RWPE2 (cell line): ENCODE measurements around the gene EXOSC5.

ENCODE experiments used
- ATAC-seq: fragments of 200-7000 bp; cut with Tn5 transposase; 3 replicates; pipeline ENCODE4 v1.9.1; 2021; ENCODE audit warnings: low read depth
- DNase-seq: peaks from one replicate; pipeline ENCODE4 v3.0.0-alpha.2; 2020; ENCODE audit warnings: low spot score
- H3K27ac ChIP-seq: fragments of 450-650 bp; 2 replicates; pipeline ENCODE4 v1.5.1; 2017; ENCODE audit warnings: mild to moderate bottlenecking; ENCODE audit not compliant: poor library complexity, severe bottlenecking
- H3K27me3 ChIP-seq: fragments of 250-450 bp; sonication (Bioruptor Pico); 2 replicates; pipeline ENCODE4 v1.5.1; 2021; ENCODE audit warnings: mild to moderate bottlenecking, moderate library complexity; ENCODE audit not compliant: insufficient read depth, poor library complexity, severe bottlenecking
- H3K36me3 ChIP-seq: fragments of 250-450 bp; sonication (Bioruptor Pico); 2 replicates; pipeline ENCODE4 v1.5.1; 2020; ENCODE audit warnings: low read depth, mild to moderate bottlenecking, moderate library complexity
- H3K4me1 ChIP-seq: fragments of 250-450 bp; sonication (Bioruptor Pico); 2 replicates; pipeline ENCODE4 v1.5.1; 2021; ENCODE audit warnings: mild to moderate bottlenecking, moderate library complexity; ENCODE audit not compliant: insufficient read depth, poor library complexity, severe bottlenecking
- H3K4me3 ChIP-seq: fragments of 250-450 bp; sonication (Bioruptor Pico); 2 replicates; pipeline ENCODE4 v1.5.1; 2021; ENCODE audit warnings: mild to moderate bottlenecking, moderate library complexity; ENCODE audit not compliant: severe bottlenecking
- H3K9me3 ChIP-seq: fragments of 250-450 bp; sonication (Bioruptor Pico); 2 replicates; pipeline ENCODE4 v1.5.1; 2021; ENCODE audit warnings: mild to moderate bottlenecking, moderate library complexity; ENCODE audit not compliant: severe bottlenecking
- TF ChIP-seq, protein P1 (sequence below): fragments of 450-650 bp; IDR thresholded peaks from one replicate; pipeline ENCODE4 v1.5.1; 2017; ENCODE audit warnings: mild to moderate bottlenecking, moderate library complexity; ENCODE audit not compliant: poor library complexity, severe bottlenecking

EXOSC5 gene

DNA sequence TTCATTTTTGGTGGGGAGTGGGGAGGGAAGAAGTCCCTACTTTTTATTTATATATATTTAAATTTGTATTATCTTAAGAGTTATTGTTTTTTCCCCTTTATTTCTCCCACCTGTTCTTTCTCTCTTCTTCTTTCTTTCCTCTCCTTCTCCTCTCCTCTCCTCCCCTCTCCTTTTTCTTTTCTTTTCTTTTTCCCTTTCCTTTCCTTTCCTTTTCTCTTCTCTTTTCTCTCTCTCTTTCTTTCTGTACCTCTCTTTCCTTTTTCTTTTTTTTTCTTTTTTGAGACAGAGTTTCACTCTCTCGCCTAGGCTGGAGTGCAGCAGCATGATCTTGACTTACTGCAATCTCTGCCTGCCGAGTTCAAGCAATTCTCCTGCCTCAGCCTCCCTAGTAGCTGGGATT is 2.4 kb upstream of the EXOSC5 start:
- TF ChIP-seq, protein P1, sequence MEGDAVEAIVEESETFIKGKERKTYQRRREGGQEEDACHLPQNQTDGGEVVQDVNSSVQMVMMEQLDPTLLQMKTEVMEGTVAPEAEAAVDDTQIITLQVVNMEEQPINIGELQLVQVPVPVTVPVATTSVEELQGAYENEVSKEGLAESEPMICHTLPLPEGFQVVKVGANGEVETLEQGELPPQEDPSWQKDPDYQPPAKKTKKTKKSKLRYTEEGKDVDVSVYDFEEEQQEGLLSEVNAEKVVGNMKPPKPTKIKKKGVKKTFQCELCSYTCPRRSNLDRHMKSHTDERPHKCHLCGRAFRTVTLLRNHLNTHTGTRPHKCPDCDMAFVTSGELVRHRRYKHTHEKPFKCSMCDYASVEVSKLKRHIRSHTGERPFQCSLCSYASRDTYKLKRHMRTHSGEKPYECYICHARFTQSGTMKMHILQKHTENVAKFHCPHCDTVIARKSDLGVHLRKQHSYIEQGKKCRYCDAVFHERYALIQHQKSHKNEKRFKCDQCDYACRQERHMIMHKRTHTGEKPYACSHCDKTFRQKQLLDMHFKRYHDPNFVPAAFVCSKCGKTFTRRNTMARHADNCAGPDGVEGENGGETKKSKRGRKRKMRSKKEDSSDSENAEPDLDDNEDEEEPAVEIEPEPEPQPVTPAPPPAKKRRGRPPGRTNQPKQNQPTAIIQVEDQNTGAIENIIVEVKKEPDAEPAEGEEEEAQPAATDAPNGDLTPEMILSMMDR, result no peak
- no peak overlapping the region for H3K27ac ChIP-seq
- DNase-seq, result no peak
- no peaks in the 10 kb centered on the region for H3K27me3 ChIP-seq
- H3K36me3 ChIP-seq, result no peaks in the 10 kb centered on the region
- H3K4me1 ChIP-seq, result peaks cover 3% of the 10 kb centered on the region
- no peak for ATAC-seq
- no peak overlapping the region for H3K4me3 ChIP-seq
- H3K9me3 ChIP-seq, result no peaks in the 10 kb centered on the region

DNA sequence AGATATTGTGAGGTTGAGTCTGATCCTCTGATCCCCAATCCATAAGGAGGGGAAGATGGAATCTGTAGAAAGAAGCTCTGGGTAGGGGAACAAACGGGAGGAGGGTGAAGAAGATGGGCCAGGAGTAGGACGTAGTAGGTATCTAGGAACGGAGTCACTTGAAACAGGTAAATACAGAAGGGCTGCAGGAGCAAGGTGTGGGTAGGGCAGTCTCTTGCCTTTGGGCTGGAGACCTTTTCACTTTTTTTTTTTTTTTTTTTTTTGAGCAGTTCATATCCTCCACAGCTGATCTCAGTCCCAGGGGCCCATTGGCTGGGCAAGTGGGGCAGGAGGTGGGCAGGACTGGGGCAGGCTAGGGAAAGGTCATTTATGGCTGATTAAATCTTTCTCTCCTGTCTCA is 1.9 kb upstream of the EXOSC5 start:
- no peaks in the 10 kb centered on the region for H3K9me3 ChIP-seq
- H3K27me3 ChIP-seq, result no peaks in the 10 kb centered on the region
- peaks cover 3% of the 10 kb centered on the region for H3K4me1 ChIP-seq
- H3K4me3 ChIP-seq, result no peak overlapping the region
- ATAC-seq, result no peak
- DNase-seq, result no peak
- TF ChIP-seq, protein P1, result no peak
- H3K27ac ChIP-seq, result no peak overlapping the region
- no peaks in the 10 kb centered on the region for H3K36me3 ChIP-seq

DNA sequence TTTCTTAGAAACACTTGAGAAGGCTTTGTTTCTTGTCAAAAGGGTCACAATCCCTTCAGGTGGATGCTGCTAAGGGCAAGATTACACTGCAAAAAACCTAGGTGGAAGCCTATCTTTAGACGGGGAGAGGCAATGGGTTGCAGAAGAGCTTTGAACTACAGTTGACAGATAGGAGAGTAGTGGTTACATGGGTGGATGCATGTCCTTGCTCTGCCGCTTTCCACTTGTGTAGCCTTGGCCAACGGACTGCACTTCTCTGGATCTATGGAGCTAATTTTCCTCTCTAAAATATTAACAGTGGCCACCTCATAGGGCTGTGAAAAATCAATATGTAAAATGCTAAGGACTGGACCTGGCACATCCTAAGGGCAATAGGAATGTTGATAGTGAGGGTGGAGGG is 1.4 kb upstream of the EXOSC5 start:
- Histone ChIP-seq H3K36me3 (no peaks in the 10 kb centered on the region), H3K27ac (no peak overlapping the region), H3K4me3 (peak overlapping the region; percentile 78), H3K9me3 (no peaks in the 10 kb centered on the region), H3K4me1 (peaks cover 3% of the 10 kb centered on the region), H3K27me3 (no peaks in the 10 kb centered on the region)
- DNase-seq (no peak), ATAC-seq (no peak)
- TF ChIP-seq, protein P1, result no peak

DNA sequence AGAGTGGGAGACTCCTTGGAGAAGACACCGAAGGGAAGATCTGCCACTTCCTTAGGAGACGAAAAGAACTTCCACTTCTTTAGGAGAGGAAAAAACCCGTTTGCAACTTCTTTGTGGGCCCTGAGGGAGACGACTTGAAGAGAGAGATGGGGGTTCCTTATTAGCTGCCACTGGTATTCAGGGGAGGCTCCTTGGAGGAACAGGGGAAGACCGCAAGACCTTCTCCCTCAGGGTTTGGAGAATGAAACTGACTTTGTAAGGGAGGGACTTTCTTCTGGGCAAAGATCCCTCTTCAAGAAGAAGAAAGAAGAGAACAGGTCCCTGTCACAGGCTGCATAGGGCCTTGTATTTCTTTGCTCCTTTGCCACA is 875 bp upstream of the EXOSC5 start:
- DNase-seq (no peak), ATAC-seq (no peak)
- Histone ChIP-seq H3K27me3 (no peaks in the 10 kb centered on the region), H3K27ac (peak overlapping the region; percentile 48), H3K4me3 (peak overlapping the region; percentile 78), H3K4me1 (peaks cover 3% of the 10 kb centered on the region), H3K9me3 (no peaks in the 10 kb centered on the region), H3K36me3 (no peaks in the 10 kb centered on the region)
- TF ChIP-seq, protein P1, result no peak

DNA sequence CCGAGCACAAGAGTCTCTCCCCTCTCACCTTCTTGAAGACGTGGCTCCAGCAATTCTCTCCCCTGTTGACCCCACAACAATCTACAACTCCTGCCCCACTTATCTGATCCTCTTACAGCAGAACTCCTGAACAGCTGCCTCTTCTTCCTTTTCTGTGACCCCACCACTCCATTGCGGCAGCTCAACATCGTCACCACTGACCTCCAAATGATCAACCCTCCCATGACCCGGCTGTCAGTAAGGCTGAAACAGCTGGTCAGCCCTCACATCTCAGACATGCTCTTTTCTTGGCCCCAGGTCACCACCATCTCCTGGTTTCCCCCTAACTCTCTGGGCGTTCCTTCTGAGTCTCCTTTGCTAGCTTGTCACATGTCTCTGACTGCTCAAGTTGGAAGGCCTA is 1.8 kb downstream of the EXOSC5 start:
- ATAC-seq, result no peak
- H3K4me3 ChIP-seq, result no peak overlapping the region
- H3K27ac ChIP-seq, result no peak overlapping the region

More for the DNA sequence above, 1.8 kb downstream of the EXOSC5 start:
- Histone ChIP-seq H3K27me3 (no peaks in the 10 kb centered on the region), H3K4me1 (peaks cover 3% of the 10 kb centered on the region), H3K36me3 (peaks cover 14% of the 10 kb centered on the region), H3K9me3 (no peaks in the 10 kb centered on the region)
- TF ChIP-seq, protein P1, result no peak
- DNase-seq, result no peak
